ENCODE measurements around the gene LAMTOR5.

The LAMTOR5 gene

DNA sequence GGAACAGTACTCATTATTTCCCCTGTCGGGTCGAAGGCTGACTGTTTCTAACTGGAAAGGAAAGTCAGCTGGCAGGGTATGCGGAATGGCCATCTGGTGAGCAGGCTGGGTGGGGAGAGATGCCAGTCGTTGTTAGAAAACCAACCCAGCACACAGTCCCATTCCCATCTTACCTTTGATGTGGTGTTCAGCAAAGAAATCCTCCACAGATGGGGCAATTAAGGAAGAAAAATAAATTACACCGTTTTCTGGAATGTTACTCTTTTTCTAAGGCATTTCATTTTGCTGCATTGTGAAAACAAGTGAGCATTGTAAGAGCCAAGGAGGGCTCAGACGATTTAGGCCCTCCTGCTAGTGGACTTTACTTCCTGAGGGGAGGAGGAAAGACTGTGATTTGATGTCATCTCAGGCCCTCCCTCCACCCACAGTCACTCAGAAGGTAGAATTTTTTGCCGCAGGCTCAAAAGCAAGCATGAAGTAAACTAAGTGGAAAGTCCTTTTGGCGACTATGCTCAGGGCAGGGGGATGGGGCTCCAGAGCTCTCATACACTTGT lies 16.7 kb downstream of the LAMTOR5 start, which contains the start of gene SLC16A4:
SLC16A4 (minus strand) TSS at position 335 of the 554 bp plus-strand sequence. CDS start 1,703 bp downstream, outside the sequence.
- DNase-seq (ENCODE audit: low read depth in 2 of 2, low spot score in 1 of 2) = no peak

DNA sequence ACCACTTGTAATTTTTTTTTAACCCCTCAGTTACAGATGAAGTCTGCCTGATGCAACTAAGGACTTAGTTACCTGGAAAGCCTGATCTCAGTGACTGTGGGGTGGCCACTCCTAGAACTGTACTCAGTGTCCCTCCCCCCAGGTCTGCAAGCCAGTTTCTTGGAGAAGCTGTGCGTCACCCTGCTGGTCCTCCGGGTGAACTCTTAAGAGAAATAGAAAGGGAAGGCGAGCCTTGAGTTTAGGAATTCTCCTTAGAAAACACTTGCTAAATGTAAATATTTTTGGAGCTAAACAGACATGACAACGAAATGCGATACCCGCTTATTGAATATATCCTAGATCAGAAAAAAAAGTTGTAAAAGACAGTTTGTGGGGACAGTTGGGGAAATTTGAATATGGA lies 17.4 kb downstream of the LAMTOR5 start:
- no peak for DNase-seq (ENCODE audit: low read depth in 2 of 2, low spot score in 1 of 2)

DNA sequence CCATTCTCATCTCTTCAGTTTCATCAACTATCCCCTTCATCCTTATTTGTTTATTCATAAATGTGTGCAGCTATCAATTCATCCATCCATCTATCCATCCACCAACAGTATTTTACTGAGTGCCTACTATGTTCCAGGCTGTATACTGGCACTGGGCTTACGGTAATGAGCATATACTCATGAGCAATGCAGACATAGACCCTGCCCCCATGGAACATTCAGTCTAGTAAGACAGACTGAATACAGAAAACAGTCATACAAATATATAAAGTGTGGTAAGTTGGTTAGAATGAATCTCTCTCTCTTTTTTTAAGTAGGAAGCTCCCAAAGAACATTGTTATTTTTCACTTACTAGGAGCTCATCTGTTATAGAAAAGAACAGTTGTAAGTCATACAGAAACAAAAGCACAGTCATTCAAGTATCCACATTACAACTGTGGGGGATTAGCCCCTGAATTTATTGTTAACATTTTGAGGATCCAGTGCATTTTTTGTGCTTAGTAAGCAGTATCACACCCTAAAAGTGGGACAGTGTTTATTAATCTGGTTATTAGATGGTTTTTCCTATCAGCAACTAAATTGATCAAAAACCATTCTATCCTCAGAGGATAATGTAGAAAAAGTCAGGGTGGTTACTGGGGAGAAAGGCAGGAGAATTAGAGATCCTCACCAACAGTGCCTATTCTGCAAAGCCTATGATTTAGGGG lies 20.3 kb downstream of the LAMTOR5 start:
- DNase-seq (ENCODE audit: low read depth in 2 of 2, low spot score in 1 of 2) = no peak

DNA sequence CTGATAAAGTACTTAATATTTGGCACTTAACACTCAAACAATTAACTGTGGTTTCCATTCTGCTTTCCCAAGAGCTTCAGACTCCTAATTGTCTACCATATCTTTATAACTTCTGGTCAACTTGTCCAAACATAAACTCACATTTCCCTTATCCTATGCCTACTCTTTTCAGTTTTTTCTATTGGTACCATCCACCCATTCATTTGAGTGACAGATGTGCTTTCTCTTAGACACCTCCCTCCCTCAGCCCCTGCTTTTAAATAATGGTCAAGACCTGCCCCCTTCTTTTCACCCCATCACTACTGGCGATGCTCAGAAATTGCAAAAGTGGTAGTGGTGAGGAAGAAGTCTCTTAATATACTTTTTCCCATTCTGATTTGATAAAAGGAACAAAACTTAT lies 22.1 kb downstream of the LAMTOR5 start:
- no peak for DNase-seq (ENCODE audit: low read depth in 2 of 2, low spot score in 1 of 2)

DNA sequence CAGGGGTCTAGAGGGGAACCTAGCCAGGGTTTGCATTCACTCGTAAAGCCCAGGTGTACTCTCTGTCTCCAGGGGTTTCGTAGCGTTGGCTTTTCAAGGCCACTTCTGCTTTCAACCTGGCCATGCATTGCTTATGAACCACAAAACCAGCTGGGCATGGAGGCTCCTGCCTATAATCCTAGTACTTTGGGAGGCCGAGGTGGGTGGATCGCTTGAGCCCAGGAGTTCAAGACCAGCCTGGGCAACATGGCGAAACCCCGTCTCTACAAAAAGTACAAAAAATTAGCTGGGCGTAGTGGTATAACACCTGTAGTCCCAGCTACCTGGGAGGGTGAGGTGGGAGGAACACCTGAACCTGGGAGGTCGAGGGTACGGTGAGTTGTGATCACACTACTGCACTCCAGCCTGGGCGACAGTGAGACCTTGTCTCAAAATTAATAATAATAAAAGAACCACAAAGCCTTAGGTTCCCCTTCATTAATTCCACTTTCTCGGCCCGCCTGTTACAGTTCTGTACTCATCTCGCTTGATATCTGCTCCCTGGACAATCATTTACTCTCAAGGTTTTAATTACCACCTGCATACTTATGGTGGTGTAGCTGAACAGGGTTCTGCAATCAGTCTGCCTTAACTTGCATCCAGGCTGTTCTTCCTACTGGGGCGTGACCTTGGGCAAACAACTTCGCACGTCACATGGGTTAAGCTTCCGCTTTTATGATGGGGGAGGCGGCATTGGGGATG lies 22.7 kb downstream of the LAMTOR5 start:
- no peak for DNase-seq (ENCODE audit: low read depth in 2 of 2, low spot score in 1 of 2)

DNA sequence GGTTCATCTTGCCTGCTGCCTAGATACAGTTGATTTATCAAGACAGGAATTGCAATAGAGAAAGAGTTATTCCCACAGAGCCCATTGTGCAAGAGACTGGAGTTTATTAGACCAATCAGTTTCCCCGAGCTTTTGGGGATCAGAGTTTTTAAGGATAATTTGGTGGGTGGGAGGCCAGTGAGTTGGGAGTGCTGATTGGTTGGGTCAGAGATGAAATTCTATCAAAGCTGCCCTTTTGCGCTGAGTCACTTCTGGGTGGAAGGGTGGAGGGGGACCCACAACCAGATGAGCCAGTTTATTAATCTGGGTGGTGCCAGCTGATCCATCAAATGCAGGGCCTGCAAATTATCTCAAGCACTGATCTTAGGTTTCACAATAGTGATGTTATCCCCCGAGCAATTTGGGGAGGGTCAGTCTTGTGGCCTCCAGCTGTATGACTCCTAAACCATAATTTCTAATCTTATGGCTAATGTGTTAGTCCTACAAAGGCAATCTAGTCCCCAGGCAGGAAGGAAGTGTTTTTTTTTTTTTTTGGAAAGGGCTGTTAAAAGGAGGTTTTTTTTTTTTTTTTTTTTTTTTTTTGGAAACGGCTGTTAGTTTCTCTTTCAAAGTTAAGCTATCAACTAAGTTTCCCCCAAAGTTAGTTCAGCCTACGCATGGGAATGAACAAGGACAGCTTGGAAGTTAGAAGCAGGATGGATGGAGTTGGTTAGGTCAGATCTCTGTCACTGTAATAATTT lies 24.1 kb downstream of the LAMTOR5 start:
- DNase-seq (ENCODE audit: low read depth in 2 of 2, low spot score in 1 of 2) = no peak

DNA sequence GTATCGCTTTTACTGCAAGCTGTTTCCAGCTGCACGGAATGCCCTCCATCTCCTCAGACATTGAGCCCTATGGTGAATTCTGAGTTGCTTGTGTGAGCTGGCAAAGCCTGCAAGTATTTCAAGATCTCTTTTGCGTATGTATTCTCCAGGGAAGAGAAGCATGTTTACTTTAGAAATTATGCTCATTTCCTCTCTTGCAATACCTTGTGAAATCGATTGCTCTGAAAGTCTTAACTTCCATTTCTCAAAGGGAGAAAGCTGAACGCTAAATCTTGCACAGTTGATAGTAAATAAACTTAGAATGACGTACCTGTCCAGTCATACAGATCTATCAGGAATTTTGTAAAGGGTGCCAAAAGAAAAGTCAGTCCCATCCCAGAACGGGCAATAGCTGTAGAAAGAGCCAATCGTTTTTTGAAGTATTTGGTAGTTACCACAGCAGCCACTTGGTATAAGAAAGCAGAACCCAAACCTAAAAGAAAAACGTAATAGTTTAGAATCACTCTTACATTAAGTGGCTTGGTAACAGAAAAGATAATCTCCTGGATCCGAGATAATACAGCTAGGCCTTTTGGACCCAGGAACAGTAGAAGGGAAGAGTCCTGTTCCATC lies 26.7 kb downstream of the LAMTOR5 start:
- DNase-seq (ENCODE audit: low read depth in 2 of 2, low spot score in 1 of 2) = no peak

DNA sequence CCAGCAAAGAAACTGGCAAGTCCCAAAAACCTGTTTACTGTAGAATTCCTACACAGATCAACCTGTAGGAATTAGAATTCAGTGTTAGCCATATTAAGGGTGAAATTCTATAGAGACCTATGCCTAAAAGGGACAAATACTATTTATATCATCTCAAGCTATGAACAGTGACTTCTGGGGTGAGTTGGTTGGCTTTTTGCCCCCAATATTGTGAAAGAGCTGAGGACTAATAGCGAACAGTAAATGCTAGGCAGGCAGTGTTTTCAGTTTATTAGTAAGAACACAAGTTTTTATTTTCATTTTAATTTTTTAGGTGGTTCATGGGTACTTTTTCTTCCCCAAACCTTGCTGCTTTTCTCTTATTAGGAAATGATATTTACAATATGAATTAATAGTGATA lies 32.0 kb downstream of the LAMTOR5 start:
- DNase-seq (ENCODE audit: low read depth in 2 of 2, low spot score in 1 of 2) = no peak

DNA sequence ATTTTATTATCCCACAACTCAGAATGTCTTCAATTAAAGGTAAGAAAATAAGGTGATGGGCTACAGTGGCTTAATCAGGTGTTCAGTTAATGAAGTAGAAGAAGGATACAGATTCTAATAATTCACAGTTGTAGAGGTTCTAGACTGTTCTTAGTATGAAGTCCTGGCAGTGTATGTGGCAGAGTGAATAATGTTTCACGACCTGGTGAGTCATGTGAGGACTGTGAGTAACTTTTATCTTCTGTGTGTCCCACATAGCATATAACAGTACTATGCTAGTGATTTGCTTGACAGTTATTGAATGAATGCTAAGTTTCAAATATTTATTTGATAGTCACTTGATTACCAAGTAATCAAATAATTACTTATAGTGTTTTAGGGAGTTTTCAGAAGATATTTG lies 36.7 kb downstream of the LAMTOR5 start:
- no peak for DNase-seq (ENCODE audit: low read depth in 2 of 2, low spot score in 1 of 2)

DNA sequence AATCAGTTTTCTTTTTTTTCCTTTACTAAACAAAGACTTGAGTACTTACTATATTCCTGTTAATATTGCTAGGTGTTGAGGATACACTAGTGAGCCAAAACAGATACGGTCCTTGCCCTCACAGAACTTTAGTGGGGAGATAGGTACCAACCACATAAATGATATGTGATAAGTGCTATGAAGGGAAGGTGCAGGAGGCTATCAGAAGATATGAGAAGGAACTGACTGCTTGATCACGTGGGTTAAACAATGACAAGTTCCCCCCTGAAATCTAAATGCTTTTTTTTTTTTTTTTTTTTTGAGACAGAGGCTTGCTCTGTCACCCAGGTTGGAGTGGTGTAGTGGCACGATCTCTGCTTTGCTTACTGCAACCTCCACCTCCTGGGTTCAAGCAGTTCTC lies 43.3 kb downstream of the LAMTOR5 start:
- DNase-seq (ENCODE audit: low read depth in 2 of 2, low spot score in 1 of 2) = no peak

DNA sequence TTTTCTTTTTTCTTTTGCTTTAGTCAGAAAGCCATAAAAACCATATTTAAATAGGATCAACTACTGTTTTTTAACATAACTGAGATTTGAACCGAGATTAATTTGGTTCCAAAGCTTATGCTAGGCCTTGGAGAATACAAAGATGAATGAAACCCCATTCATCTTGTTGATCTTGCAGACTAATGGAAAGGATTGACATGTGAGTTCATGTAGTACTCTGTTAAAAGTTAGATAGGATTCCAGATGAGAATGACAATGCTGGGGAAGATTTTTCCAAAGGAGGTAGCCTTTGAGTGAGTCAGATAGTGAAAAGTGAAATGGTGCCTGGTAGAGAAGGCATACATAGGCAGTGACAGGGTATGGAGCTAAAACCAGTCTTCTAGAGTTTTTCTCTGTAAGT lies 45.6 kb downstream of the LAMTOR5 start:
- DNase-seq (ENCODE audit: low read depth in 2 of 2, low spot score in 1 of 2) = no peak

DNA sequence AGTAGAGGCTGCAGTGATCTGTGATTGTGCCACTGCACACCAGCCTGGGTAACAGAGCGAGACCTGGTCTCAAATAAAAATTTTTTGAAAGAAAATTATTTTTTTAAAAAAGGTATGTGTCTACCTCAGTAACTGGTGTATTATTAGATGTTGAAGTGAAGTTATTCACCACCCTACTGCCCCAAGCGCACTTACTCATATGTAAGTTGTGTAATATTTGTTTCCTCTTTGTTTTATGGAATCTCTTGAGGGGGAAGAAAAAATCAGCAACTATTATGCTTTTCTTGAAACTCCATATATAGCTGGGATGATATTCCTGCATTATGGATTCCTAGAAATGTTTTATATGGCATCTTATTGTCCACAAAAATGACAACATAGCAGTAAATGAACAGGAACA lies 47.1 kb downstream of the LAMTOR5 start:
- DNase-seq (ENCODE audit: low read depth in 2 of 2, low spot score in 1 of 2) = no peak

DNA sequence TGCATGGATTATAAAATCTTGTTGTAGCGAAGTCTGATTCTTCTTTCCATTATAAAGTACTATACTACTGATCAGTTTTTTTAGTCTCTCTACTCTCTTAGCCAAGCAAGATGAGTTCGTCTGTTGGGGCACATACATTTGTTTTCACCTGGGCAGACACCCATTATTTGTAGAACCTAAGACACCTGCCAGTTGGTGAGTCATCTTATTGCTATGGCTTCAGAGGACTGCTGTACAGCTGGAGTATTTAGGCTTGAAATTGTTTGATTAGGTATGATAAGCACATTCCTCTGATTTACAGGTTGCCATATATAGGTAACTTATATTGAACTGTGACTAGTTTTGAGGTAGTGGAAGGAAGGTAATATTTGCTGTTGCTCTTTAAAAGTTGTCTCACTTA lies 51.1 kb downstream of the LAMTOR5 start:
- no peak for DNase-seq (ENCODE audit: low read depth in 2 of 2, low spot score in 1 of 2)

DNA sequence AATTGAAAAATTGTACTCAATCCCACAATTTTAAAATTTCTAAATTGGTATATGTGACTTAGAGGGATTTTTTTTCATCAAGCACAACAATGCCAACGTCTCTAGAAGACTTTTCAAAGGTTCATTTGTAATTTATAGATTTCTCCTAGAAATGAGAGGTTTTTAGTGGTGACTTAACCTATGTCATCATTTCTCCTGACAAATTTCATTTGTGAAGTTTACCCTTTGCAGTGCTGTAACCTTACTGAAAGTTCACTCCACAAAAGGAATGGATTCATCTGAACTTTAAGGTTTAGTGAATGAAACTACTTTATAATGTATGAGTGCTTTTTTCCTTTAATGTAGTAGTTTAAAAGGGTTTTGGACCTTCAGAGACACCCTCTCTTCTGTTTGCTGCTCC lies 52.2 kb downstream of the LAMTOR5 start:
- no peak for DNase-seq (ENCODE audit: low read depth in 2 of 2, low spot score in 1 of 2)

Data from stimulated activated CD8-positive, alpha-beta memory T cell treated with anti-CD3 and anti-CD28 coated beads, Interleukin-4, amount 100 ng/mL, for 1 hour (primary cell).